ENCODE measurements around the gene SEC61A2. TPM values are rescaled to one million over a fixed set of nuclear protein-coding genes. Genes with fewer than 3 reads are reported as not detected.

SEC61A2 gene
- total and polyA plus RNA-seq, 2 donors (not counting 3 experiments of a cell fraction or from before 2014, with no cell fraction given): 7.3 to 7.5 TPM

- no TSS peak for BruUV-seq (replicated peaks)
- Histone ChIP-seq H3K4me3 (replicated peaks in 1 of 3; ENCODE audit: insufficient read depth in 1 of 3, low read depth in 1 of 3, low read length in 3 of 3) (no peak overlapping the region), H3K27me3 (ENCODE audit: control insufficient read depth in 2 of 2, insufficient read depth in 2 of 2, low read length in 2 of 2) (no peaks in the 10 kb centered on the region), H3K9me1 (replicated peaks; ENCODE audit: control insufficient read depth, extremely low read depth, insufficient read depth, low read length) (no peaks in the 10 kb centered on the region), H3K27ac (ENCODE audit: insufficient read depth, low read depth, low read length) (no peak overlapping the region), H3K36me3 (ENCODE audit: control insufficient read depth in 2 of 2, extremely low read depth in 1 of 2, insufficient read depth in 2 of 2, low read length in 2 of 2) (peaks cover 8 to 21% of the 10 kb centered on the region in 2 experiments), H3K4me1 (ENCODE audit: control insufficient read depth, extremely low read depth, insufficient read depth, low read length) (no peaks in the 10 kb centered on the region), H4K20me1 (replicated peaks; ENCODE audit: control insufficient read depth, extremely low read depth, insufficient read depth, low read length) (no peaks in the 10 kb centered on the region), H3K4me2 (ENCODE audit: insufficient read depth, low read length) (no peak overlapping the region), H3K9me3 (replicated peaks; ENCODE audit: control insufficient read depth, insufficient read depth, low read length) (no peaks in the 10 kb centered on the region), H3K9ac (replicated peaks; ENCODE audit: extremely low read depth, insufficient read depth, low read length) (no peak overlapping the region), H2AFZ (ENCODE audit: low read depth, low read length) (no peak overlapping the region), H3K79me2 (ENCODE audit: control insufficient read depth, insufficient read depth, low read length) (no peaks in the 10 kb centered on the region)
- FAIRE-seq (peak; percentile 35), DNase-seq (ENCODE audit: low read depth, low spot score) (no peak)
- no peak for TF ChIP-seq FOS (IDR thresholded peaks at IDR 0.05; ENCODE audit: borderline replicate concordance, insufficient read depth, low read length)
- no peak for TF ChIP-seq GATA2 (IDR thresholded peaks at IDR 0.05; ENCODE audit: insufficient read depth, insufficient read length, low read depth, low read length)
- no peak for TF ChIP-seq CTCF (IDR thresholded peaks at IDR 0.05; ENCODE audit: extremely low read depth in 1 of 2, insufficient read depth in 1 of 2, low read depth in 1 of 2, low read length in 2 of 2)
- TF ChIP-seq MYC (IDR thresholded peaks at IDR 0.05; ENCODE audit: low read depth, low read length): no peak
- no peak for TF ChIP-seq POLR2AphosphoS5 (IDR thresholded peaks at IDR 0.05; ENCODE audit: insufficient read depth, low read depth, low read length)
- TF ChIP-seq JUN (IDR thresholded peaks at IDR 0.05; ENCODE audit: borderline replicate concordance, insufficient read depth, insufficient read length, low read depth): no peak
- no peak for TF ChIP-seq EZH2 (IDR thresholded peaks at IDR 0.05; ENCODE audit: borderline replicate concordance, low read depth, low read length, severe bottlenecking)
- TF ChIP-seq POLR2A (IDR thresholded peaks at IDR 0.05; ENCODE audit: low read depth, low read length): no peak
- CTCF ChIA-PET: no interaction called here
- POLR2A ChIA-PET: no interaction called here
- dilution Hi-C loops (cut with MboI; ENCODE audit: extremely low pct_ligation_motif_present, low sequenced_read_pairs) (no loop called here), intact Hi-C loops (cut with micrococcal nuclease) (no loop called here)
These were observed 50.9 kb downstream of the SEC61A2 start for GRCh38 chr10:12180221-12180974.

Measured in endothelial cell of umbilical vein (primary cell).